ENCODE results near the gene PTPDC1. TPM values are rescaled to one million over a fixed set of nuclear protein-coding genes. Genes with fewer than 3 reads are reported as not detected.
"Not testable (repeated sequence)": the region's sequence is repeated elsewhere in the genome, so short reads cannot be mapped to it uniquely, and the experiment has no call there.

PTPDC1 gene
- total RNA-seq, 1 donor from 2014 or later: 16.1 TPM

GRCh38 chr9:94086486-94087345 is 2.5 kb downstream of the PTPDC1 start:
- peak; percentile 59 for DNase-seq (ENCODE audit: low spot score)

- not testable (repeated sequence) for DNase-seq (ENCODE audit: low spot score)
These were observed 10.2 kb downstream of the PTPDC1 start for GRCh38 chr9:94094219-94095145.

- no peak for DNase-seq (ENCODE audit: low spot score)
These were observed 12.7 kb downstream of the PTPDC1 start for GRCh38 chr9:94096819-94097577.

- DNase-seq (ENCODE audit: low spot score): peak; percentile 53
These were observed 13.6 kb downstream of the PTPDC1 start for GRCh38 chr9:94097788-94098414.

GRCh38 chr9:94100152-94100879 is 16.1 kb downstream of the PTPDC1 start:
- DNase-seq (ENCODE audit: low spot score): no peak

GRCh38 chr9:94101162-94101853 is 17.0 kb downstream of the PTPDC1 start:
- DNase-seq (ENCODE audit: low spot score): peak; percentile 49

- no peak for DNase-seq (ENCODE audit: low spot score)
These were observed 24.3 kb downstream of the PTPDC1 start for GRCh38 chr9:94108584-94108983.

- DNase-seq (ENCODE audit: low spot score): peak; percentile 40
These were observed 26.6 kb downstream of the PTPDC1 start for GRCh38 chr9:94110821-94111252.

GRCh38 chr9:94111446-94111845 is 27.2 kb downstream of the PTPDC1 start:
- DNase-seq (ENCODE audit: low spot score): no peak

GRCh38 chr9:94112716-94113465 is 28.6 kb downstream of the PTPDC1 start:
- no peak for DNase-seq (ENCODE audit: low spot score)

- DNase-seq (ENCODE audit: low spot score): not testable (repeated sequence)
These were observed 35.8 kb downstream of the PTPDC1 start for GRCh38 chr9:94120088-94120487.

- DNase-seq (ENCODE audit: low spot score): no peak
These were observed 36.7 kb downstream of the PTPDC1 start for GRCh38 chr9:94120854-94121376.

- DNase-seq (ENCODE audit: low spot score): no peak
These were observed 42.6 kb downstream of the PTPDC1 start for GRCh38 chr9:94126844-94127243.

GRCh38 chr9:94127806-94128205 is 43.5 kb downstream of the PTPDC1 start:
- DNase-seq (ENCODE audit: low spot score): no peak

GRCh38 chr9:94128580-94128979 is 44.3 kb downstream of the PTPDC1 start:
- DNase-seq (ENCODE audit: low spot score): no peak

GRCh38 chr9:94134629-94135028 is 50.4 kb downstream of the PTPDC1 start:
- DNase-seq (ENCODE audit: low spot score): no peak

GRCh38 chr9:94135222-94135621 is 51.0 kb downstream of the PTPDC1 start:
- DNase-seq (ENCODE audit: low spot score): no peak

- DNase-seq (ENCODE audit: low spot score): peak; percentile 91
These were observed 55.6 kb downstream of the PTPDC1 start for GRCh38 chr9:94139672-94140417.

Data from umbilical cord (tissue), 2 donors.